Measurements from ENCODE around the gene GIMAP7. TPM values are rescaled to one million over a fixed set of nuclear protein-coding genes. Genes with fewer than 3 reads are reported as not detected.

The GIMAP7 gene
- total RNA-seq, 6 experiments from 2014 or later: not detected

- Mint-ChIP-seq H3K27me3 (ENCODE audit: insufficient read depth) (no peaks in the 10 kb centered on the region; the same call in 1 of the 2 replicates), H3K4me1 (ENCODE audit: low read depth) (no peaks in the 10 kb centered on the region), H3K36me3 (ENCODE audit: low read depth) (no peaks in the 10 kb centered on the region), H3K4me3 (no peak overlapping the region), H3K9me3 (peaks cover 58% of the 10 kb centered on the region), H3K27ac (no peak overlapping the region)
- no peak for DNase-seq
- TF ChIP-seq CTCF (IDR thresholded peaks at IDR 0.05): no peak
Observed at GRCh38 chr7:150502519-150502918, 12.2 kb upstream of the GIMAP7 start.

- no peak for TF ChIP-seq CTCF (IDR thresholded peaks at IDR 0.05)
- H3K36me3 Mint-ChIP-seq (ENCODE audit: low read depth): no peaks in the 10 kb centered on the region
- H3K27ac Mint-ChIP-seq: no peak overlapping the region
- DNase-seq: no peak
- no peaks in the 10 kb centered on the region; the same call in 1 of the 2 replicates for H3K27me3 Mint-ChIP-seq (ENCODE audit: insufficient read depth)
- H3K4me3 Mint-ChIP-seq: no peak overlapping the region
- peaks cover 53% of the 10 kb centered on the region for H3K9me3 Mint-ChIP-seq
- H3K4me1 Mint-ChIP-seq (ENCODE audit: low read depth): no peaks in the 10 kb centered on the region
Observed at GRCh38 chr7:150503155-150503554, 11.5 kb upstream of the GIMAP7 start.

GRCh38 chr7:150503581-150503980 is 11.1 kb upstream of the GIMAP7 start:
- no peak overlapping the region for H3K27ac Mint-ChIP-seq
- no peak for DNase-seq
- H3K36me3 Mint-ChIP-seq (ENCODE audit: low read depth): no peaks in the 10 kb centered on the region
- no peaks in the 10 kb centered on the region for H3K4me1 Mint-ChIP-seq (ENCODE audit: low read depth)
- H3K4me3 Mint-ChIP-seq: no peak overlapping the region
- TF ChIP-seq CTCF (IDR thresholded peaks at IDR 0.05): no peak
- no peaks in the 10 kb centered on the region; the same call in 1 of the 2 replicates for H3K27me3 Mint-ChIP-seq (ENCODE audit: insufficient read depth)
- peaks cover 52% of the 10 kb centered on the region for H3K9me3 Mint-ChIP-seq

- no peak overlapping the region for H3K4me3 Mint-ChIP-seq
- H3K27me3 Mint-ChIP-seq (ENCODE audit: insufficient read depth): no peaks in the 10 kb centered on the region; the same call in 1 of the 2 replicates
Observed at GRCh38 chr7:150507947-150508602, 6.6 kb upstream of the GIMAP7 start.

GRCh38 chr7:150511048-150511447 is 3.6 kb upstream of the GIMAP7 start:
- TF ChIP-seq CTCF (IDR thresholded peaks at IDR 0.05): no peak
- no peak overlapping the region for H3K4me3 Mint-ChIP-seq
- H3K36me3 Mint-ChIP-seq (ENCODE audit: low read depth): no peaks in the 10 kb centered on the region
- peaks cover 20% of the 10 kb centered on the region for H3K9me3 Mint-ChIP-seq
- no peak for DNase-seq
- H3K4me1 Mint-ChIP-seq (ENCODE audit: low read depth): no peaks in the 10 kb centered on the region
- H3K27ac Mint-ChIP-seq: no peak overlapping the region
- H3K27me3 Mint-ChIP-seq (ENCODE audit: insufficient read depth): no peaks in the 10 kb centered on the region

More at GRCh38 chr7:150507947-150508602, 6.6 kb upstream of the GIMAP7 start:
- no peak for TF ChIP-seq CTCF (IDR thresholded peaks at IDR 0.05)
- H3K9me3 Mint-ChIP-seq: peaks cover 24% of the 10 kb centered on the region
- no peaks in the 10 kb centered on the region for H3K4me1 Mint-ChIP-seq (ENCODE audit: low read depth)
- H3K27ac Mint-ChIP-seq: no peak overlapping the region
- no peak for DNase-seq
- H3K36me3 Mint-ChIP-seq (ENCODE audit: low read depth): no peaks in the 10 kb centered on the region

All from HFFc6 (cell line).